Nucleus accumbens (tissue), 56 donors: ENCODE results near the gene FLT3.
A peak's percentile ranks its signal among the peaks of the same experiment; 100 is the strongest.
"Not testable (repeated sequence)": the region's sequence is repeated elsewhere in the genome, so short reads cannot be mapped to it uniquely, and the experiment has no call there.

Experiments used
- DNase-seq, 56 donors: peaks; one replicate each; lab custom pipeline; 2025; lab: John Stamatoyannopoulos, UW

The FLT3 gene

GRCh38 chr13:28046981-28047380, 53.4 kb downstream of the FLT3 start:
- no peak for DNase-seq

- DNase-seq: no peak
Measured at GRCh38 chr13:28045861-28046260, 54.5 kb downstream of the FLT3 start.

GRCh38 chr13:28044608-28045007, 55.8 kb downstream of the FLT3 start:
- DNase-seq: no peak

GRCh38 chr13:28043224-28043623, 57.2 kb downstream of the FLT3 start:
- no peak for DNase-seq

GRCh38 chr13:28041501-28041900, 58.9 kb downstream of the FLT3 start:
- DNase-seq: no peak

- DNase-seq: no peak
Measured at GRCh38 chr13:28041031-28041461, 59.3 kb downstream of the FLT3 start.

- no peak for DNase-seq
Measured at GRCh38 chr13:28037399-28037798, 63.0 kb downstream of the FLT3 start.

- DNase-seq: no peak
Measured at GRCh38 chr13:28035146-28035782, 65.1 kb downstream of the FLT3 start.

GRCh38 chr13:28033894-28034655, 66.3 kb downstream of the FLT3 start:
- DNase-seq: no peak

GRCh38 chr13:28032438-28032837, 67.9 kb downstream of the FLT3 start:
- DNase-seq: not testable (repeated sequence)

- DNase-seq: no peak
Measured at GRCh38 chr13:28031896-28032288, 68.5 kb downstream of the FLT3 start.

GRCh38 chr13:28031220-28031895, 69.0 kb downstream of the FLT3 start:
- peak in 28 of 56 donors; percentile 2 to 38 (median 12) for DNase-seq

- peak in 3 of 56 donors; percentile 2 to 4 (median 3) for DNase-seq
Measured at GRCh38 chr13:28027607-28028364, 72.6 kb downstream of the FLT3 start.

GRCh38 chr13:28027071-28027470, 73.3 kb downstream of the FLT3 start:
- DNase-seq: no peak

GRCh38 chr13:28026508-28026907, 73.9 kb downstream of the FLT3 start:
- DNase-seq: no peak

GRCh38 chr13:28022848-28023518, 77.4 kb downstream of the FLT3 start:
- DNase-seq: no peak

- no peak for DNase-seq
Measured at GRCh38 chr13:28014301-28014700, 86.1 kb downstream of the FLT3 start.

GRCh38 chr13:28013482-28013881, 86.9 kb downstream of the FLT3 start:
- DNase-seq: no peak

GRCh38 chr13:28012896-28013295, 87.5 kb downstream of the FLT3 start:
- DNase-seq: no peak

- no peak for DNase-seq
Measured at GRCh38 chr13:28012383-28012782, 88.0 kb downstream of the FLT3 start.
